Endothelial cell of umbilical vein (primary cell): ENCODE data around the gene TM4SF18.

Experiments
- CTCF ChIP-seq, 2 donors: IDR thresholded peaks; 1 replicate in 1 of 2; 2 replicates in 1 of 2; pipeline ENCODE4 v1.5.1; 2011; ENCODE audit warnings: low read length in 2 of 2, mild to moderate bottlenecking in 2 of 2, moderate library complexity in 2 of 2, control low read depth in 1 of 2, inconsistent platforms in 1 of 2, low read depth in 1 of 2; ENCODE audit not compliant: insufficient read depth in 1 of 2; ENCODE audit errors: extremely low read depth in 1 of 2
- EZH2 ChIP-seq: IDR thresholded peaks from 2 replicates; pipeline ENCODE4 v1.6.1; 2012; ENCODE audit warnings: borderline replicate concordance, low read depth, mild to moderate bottlenecking, moderate library complexity, low read length, inconsistent platforms; ENCODE audit not compliant: severe bottlenecking
- FOS ChIP-seq: IDR thresholded peaks from 2 replicates; pipeline ENCODE4 v1.6.1; 2011; ENCODE audit warnings: mild to moderate bottlenecking, low read length, moderate library complexity, borderline replicate concordance; ENCODE audit not compliant: insufficient read depth
- GATA2 ChIP-seq: IDR thresholded peaks from 2 replicates; pipeline ENCODE4 v1.7.0; 2011; ENCODE audit warnings: low read depth, mild to moderate bottlenecking, moderate library complexity, mixed read lengths, low read length; ENCODE audit not compliant: insufficient read length, insufficient read depth
- JUN ChIP-seq: IDR thresholded peaks from 2 replicates; pipeline ENCODE4 v1.6.1; 2011; ENCODE audit warnings: borderline replicate concordance, low read depth; ENCODE audit not compliant: insufficient read length, insufficient read depth
- MAX ChIP-seq: IDR thresholded peaks from 2 replicates; pipeline ENCODE4 v1.6.1; 2011; ENCODE audit not compliant: insufficient read depth, insufficient read length
- MYC ChIP-seq: IDR thresholded peaks from one replicate; pipeline ENCODE4 v1.6.1; 2011; ENCODE audit warnings: mild to moderate bottlenecking, low read depth, low read length
- POLR2A ChIP-seq: IDR thresholded peaks from 2 replicates; pipeline ENCODE4 v1.6.1; 2012; ENCODE audit warnings: low read depth, mild to moderate bottlenecking, control low read depth, low read length
- POLR2AphosphoS5 ChIP-seq: IDR thresholded peaks from 2 replicates; pipeline ENCODE4 v1.6.1; 2012; ENCODE audit warnings: low read depth, mild to moderate bottlenecking, control low read depth, low read length, moderate library complexity; ENCODE audit not compliant: insufficient read depth

DNA sequence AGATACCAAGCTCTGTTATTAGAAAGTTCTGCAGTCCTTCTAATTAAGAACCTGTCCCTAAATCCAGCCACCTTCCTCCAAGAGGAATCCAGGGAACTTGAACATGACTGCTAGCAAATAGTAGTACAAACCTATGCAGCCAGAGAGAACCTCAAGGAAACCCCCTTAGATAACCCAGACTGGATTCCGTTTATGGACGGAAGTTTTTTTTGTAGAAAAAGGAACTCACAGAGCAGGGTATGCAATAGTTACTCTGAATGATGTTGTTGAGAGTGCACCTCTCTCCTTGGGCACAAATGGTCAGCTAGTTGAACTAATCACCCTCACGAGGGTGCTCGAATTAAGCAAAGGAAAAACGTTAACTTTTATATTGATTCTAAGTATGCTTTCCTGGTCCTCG lies 40.8 kb downstream of the TM4SF18 start:
- no peak for TF ChIP-seq POLR2AphosphoS5
- no peak for TF ChIP-seq FOS
- TF ChIP-seq CTCF (IDR thresholded peaks at IDR 0.05; ENCODE audit: extremely low read depth in 1 of 2, insufficient read depth in 1 of 2, low read depth in 1 of 2, low read length in 2 of 2) = no peak
- no peak for TF ChIP-seq EZH2
- no peak for TF ChIP-seq JUN
- TF ChIP-seq POLR2A = no peak
- TF ChIP-seq MAX = no peak
- TF ChIP-seq MYC = no peak
- no peak for TF ChIP-seq GATA2
